Activated CD4-positive, alpha-beta T cell treated with anti-CD3 and anti-CD28 coated beads, Interleukin-2, Interleukin-6, amounts not matched to agents 100 ng/mL and 50 ng/mL, durations not matched to agents 16 hours and 8 hours (primary cell): ENCODE data around the gene PRLR.
"Not testable (repeated sequence)": the region's sequence is repeated elsewhere in the genome, so short reads cannot be mapped to it uniquely, and the experiment has no call there.

Experiments used
- DNase-seq: peaks from one replicate; pipeline ENCODE4 v3.0.0-alpha.2; 2020

Gene PRLR

DNA sequence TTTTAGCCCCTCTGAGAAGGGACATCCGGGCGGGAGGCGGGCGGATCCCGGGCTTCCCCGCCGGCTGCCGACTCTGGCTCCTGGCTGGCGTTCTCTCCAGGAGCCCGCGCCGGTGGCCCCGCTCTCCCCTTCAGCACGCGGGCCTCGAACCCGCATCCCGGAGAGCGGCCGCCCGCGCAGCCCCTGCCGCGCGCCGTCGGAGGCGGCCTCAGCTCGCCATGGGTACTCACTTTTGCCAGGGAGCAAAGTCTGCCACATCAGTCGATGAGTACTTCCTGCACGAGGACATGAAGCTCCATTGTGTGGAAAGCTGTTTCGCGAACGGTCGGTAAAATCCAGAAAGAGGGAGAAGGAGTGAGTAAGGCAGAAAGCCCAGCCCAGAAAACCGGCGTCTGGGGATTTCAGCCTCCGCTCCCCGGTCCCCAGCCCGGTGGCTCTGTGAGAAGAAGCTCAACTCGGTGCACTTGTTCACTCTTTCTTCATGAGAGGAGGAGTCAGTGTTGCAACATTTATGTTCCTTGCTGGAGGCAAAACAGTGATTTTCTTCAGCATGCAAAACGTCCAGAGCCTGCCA, at the start of gene PRLR:
PRLR (minus strand) TSS at position 450 of the 574 bp plus-strand sequence. CDS start 140,867 bp downstream, outside the sequence.
- no peak for DNase-seq

DNA sequence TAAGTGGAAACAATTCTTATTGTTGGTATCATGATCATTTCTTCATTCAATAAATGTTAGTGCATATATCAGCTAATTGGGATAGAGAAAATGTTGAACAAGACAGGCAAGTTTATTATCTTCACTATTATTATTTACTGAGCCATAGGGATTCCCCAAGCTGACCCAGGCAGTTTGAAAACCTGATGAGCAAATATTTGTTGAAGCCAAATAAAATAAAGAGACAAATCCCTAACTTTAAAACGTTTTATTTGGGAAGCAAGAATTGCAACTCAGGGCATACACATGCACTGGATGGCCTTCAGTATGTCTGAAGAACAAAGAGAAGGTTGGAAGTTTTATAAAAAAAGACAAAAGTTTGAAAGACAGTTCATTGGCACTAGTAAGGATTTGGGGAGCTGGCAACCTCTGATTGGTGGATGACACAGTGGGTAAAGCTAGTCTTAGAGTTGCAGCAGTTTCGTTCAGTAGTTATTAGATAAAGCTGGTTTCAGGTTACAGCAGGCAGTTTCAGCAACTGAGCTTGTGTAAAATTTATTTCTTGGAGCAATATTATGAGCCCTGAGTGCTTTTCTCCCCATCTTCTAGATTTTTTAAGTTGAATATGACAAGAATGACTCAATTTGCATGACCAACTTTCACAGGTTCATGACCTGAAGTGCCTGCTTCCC, 44.7 kb upstream of the PRLR start:
- no peak for DNase-seq

DNA sequence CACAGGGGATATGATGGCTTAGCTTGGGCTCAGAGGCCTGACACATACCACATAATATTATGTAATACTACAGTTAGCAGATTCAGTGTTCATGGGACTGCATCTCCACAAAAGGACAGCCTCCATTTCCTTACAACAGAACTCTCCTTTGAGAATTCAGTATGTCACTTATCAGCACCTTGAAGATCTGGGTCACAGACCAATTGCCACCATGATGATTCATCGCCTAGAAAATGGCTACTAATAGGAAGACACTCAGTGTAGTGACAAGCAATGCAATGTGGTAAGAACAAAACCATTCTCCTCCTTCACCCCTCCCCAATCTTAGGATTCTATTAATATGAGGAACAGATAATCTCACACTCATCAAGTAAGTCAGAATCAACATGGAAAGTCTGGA, 38.7 kb upstream of the PRLR start:
- no peak for DNase-seq

DNA sequence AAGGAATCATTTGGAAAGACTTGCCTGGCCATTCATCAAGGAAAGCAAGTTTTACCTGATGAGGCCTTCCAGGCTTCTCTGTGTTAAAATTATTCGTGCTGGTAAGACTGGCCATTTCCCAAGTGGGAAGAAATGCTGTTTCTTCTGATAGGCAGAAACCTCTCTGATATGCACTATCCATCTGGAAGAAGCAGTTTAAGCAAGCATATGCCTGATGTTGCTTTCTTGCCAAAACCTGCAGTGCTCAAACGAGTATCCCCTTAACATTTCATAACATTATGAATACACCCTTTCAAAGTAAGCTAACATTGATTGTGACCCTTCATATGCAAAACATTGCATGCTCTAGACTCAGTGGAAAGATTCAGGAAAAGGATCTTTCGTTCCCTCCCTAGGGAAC, 36.0 kb upstream of the PRLR start:
- DNase-seq: no peak

DNA sequence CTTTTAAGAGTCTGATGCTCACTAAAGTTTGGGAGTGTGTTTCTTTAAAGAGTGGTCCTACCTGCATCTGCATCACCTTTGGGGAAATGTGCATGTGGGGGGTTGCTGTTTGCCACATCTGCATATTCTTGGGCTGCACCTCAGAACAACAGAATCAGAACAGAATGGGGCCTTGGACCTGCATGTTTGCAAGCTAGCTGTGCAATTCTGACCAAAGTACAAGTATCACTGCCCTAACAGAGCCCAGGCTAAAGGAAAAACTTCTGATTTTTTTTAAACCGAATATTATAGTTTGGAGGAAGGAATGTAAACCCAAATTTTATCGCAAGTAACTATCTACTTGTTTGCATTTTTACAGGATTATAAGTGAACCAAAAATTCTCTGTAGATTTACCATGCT, 34.2 kb upstream of the PRLR start:
- no peak for DNase-seq

DNA sequence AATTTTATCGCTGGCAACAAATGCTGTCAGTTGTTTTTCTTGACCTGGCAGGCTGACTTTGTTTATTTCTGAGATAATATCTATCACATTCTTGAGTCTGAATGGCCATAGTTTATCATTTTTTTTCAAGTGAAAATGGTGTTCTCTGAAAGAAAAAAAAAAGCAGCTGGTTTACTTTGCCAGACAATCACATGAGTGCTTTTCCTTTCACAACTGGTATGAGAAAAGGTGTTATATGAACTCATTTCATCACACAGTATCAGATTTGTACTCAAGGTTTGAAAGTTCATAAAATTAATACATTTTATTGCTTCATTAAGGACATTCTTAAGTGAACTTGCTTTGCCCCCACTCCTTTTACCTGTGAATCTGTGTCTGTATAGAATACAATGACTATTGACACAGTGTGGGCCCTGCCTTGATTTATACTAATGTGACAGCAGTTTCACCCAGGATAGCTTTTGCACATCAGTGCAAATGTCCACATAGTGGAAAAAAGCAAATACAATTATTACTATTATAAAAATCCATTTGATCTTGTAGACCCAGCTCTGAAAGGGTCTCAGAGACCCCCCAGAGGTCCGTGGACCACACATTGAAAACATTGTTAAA, 33.1 kb upstream of the PRLR start:
- DNase-seq: no peak

DNA sequence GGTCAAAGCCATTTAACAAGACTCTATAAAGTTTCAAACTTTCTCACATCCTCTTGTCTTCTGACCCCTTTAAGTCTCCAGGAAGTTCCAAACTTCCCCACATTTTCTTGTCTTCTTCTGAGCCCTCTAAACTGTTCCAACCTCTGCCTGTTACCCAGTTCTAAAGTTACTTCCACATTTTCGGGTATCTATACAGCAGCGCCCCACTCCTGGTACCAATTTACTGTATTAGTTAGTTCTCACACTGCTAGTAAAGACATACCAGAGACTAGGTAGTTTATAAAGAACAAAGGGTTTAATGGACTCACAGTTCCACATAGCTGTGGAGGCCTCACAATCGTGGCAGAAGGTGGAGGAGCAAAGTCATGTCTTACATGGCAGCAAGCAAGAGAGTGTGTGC, 23.3 kb upstream of the PRLR start:
- no peak for DNase-seq

DNA sequence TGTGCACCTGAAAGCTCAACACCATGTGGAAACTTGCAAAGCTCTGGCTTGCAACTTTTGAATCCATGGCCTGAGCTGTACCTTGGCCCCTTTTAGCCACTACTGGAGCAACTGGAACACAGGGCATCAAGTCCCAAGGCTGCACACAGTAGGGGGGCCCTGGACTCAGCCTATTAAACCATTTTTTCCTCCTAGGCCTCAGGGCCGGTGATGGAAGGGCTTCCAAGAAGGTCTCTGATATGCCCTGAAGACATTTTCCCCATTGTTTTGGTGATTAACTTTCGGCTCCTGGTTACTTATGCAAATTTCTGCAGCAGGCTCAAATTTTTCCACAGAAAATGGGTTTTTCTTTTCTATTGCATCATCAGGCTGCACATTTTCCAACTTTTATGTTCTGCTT, 22.7 kb upstream of the PRLR start:
- no peak for DNase-seq

DNA sequence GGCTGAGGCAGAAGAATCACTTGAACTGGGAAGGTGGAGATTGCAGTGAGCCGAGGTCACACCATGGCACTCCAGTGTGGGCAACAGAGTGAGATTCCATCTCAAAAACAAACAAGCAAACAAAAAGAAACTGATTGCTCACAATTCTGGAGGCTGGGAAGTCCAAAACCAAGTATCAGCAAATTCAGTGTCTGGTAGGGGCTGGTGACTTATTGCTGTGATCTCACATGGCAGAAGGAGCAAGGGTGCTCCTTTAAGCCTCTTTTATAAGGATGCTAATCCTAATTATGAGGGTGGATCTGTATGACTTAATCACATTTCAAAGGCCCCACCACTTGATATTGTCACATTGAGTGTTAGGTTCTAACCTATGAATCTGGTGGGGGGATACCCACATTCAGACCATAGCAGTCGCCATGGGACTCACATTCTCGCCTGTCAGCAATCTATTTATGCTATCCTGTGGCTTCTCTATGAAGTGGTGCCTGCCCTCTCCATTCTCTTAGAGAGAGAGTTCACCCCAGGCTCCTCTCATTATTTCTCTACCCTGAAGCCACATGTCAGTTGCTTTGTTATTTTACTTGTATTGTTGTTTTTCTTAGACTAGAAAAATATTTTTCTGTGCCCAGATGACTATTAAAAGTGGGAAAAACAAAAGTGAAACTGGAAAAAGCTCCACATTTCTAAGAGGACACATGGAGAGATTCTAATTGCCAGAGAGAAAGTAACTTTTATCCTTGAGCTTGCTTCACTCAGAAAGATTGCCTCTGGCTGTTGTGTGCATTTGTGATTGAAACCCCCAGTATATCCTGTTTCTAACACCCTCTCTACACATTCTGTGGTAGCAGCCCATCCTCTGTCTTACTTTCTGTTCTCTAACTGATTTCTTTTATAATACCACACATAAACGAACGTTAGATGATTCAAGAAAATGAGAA, 18.8 kb upstream of the PRLR start:
- DNase-seq: no peak

DNA sequence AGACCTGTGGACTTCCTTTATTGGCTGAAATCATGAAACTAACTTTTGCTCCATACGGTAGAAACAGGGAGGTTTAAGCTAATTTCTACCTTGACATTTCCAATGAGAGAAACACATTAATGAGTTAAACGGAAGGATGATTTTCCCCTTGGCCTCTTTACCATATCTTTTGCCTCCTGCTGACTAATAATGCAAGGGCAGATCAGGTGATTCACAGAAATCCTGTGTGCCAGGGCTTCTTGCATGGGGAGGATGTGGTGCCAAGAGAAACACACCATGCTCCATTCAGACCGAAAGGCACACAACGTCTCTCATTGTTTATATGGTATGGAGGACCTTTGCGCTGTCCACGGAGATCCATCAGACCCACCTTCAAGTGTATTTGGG, 17.4 kb upstream of the PRLR start:
- DNase-seq: peak; percentile 49

DNA sequence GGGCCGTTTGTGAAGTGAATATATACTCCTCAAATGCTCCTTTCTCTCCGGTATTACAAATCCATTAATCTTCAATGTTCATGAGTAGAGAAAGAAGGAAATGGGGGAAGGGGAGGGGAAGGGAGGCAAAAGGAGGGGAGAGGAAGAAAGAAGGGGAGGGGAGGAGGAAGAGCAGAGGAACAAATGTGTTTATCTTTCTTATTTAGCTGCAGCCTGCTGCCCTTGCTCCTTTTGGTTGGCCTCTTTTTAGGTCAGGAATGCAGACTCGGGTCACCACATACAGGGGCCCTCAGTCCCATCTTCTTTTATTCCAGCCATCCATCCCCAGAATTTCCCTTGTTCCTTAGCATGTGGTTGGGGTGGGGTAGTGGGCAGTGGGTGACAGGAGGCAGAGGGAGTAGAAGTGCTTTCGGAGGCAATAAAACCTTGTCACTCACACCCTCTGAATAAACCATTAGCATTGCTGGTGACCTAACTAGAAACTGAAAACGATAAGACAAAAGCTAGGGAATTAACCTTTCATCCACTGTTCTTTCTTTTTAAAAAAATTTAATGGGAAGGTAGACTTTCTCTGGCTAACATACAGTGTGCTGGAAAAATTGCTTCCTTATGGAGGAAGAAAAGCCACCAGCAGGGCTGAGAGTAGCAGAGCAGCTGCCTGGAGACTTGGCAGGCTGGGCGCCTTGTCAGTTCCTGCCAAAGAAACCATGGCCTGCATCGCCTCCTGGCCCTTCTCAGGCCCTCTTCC, 16.8 kb upstream of the PRLR start:
- DNase-seq: peak; percentile 2

DNA sequence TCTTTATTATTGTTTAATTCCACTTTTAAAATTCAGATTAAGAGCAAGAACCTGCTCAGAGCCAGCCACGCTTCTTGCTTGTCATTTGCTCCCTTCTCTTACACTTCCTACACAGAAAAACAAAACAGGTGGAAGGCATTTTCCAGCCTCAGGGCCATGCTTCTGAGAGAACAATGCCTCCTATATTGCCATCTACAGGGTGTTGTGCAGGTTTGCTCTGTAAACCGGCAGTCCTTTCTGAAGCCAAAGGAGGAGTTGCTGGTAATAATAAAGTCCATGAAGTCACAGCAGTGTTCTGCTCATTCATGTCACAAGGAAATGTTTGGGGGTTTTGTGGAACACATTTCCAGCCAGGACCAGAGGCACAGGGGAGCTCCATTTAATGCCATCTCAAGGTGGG, 16.1 kb upstream of the PRLR start:
- DNase-seq: no peak

DNA sequence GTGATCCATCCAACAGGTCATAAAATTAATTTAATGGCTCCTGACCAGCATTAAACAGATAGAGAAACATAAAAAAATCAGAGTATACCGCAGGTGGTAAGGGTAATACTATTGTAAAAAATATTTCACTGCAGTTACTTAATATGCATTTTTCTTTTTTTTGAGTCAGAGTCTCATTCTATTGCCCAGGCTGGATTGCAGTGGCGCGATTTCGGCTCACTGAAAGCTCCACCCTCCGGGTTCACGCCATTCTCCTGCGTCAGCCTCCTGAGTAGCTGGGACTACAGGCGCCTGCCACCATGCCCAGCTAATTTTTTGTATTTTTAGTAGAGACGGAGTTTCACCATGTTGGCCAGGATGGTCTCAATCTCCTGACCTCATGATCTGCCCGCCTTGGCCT, 15.1 kb upstream of the PRLR start:
- not testable (repeated sequence) for DNase-seq

DNA sequence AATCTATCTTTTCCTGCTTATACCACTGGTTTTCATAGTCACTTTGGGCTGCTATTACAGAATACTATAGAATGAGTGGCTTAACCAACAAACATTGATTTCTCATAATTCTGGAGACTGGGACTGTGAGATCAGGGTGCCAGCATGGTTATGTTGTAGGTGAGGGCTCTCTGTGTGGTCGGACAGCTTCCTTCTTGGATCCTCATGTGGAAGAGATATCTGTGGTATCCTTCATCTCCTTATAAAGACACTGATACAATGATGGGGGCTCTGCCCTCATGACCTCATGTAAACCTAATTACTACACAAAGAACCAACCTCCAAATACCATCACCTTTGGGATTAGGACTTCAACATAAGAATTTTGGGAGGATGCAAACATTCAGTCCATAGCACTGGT, 13.9 kb upstream of the PRLR start:
- DNase-seq: no peak

DNA sequence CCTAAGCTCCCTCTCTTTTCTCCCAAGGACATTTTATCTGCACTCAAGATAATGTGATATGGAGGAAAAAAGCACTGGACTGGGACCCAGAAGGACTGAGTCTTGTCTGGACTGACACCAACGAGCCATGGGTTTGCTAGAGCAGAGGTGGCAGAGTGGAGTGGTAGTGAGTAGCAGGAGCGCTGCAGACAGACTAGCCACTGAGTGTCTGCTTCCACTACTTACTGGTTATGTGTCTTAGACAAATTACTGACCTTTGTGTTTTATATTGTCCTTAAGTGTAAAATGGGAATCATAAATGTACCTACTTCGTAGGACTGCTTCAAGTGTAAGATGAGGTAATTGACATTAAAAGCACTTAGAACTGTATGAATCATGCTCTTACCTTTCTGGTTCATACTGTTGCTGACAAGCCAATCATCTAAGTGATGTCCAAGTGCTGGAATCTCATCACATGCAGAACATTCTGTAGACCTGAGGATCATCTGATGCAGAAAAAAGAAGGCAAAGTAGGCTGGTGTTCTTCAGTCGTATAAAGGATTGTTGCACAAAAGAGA, 12.5 kb upstream of the PRLR start:
- no peak for DNase-seq

DNA sequence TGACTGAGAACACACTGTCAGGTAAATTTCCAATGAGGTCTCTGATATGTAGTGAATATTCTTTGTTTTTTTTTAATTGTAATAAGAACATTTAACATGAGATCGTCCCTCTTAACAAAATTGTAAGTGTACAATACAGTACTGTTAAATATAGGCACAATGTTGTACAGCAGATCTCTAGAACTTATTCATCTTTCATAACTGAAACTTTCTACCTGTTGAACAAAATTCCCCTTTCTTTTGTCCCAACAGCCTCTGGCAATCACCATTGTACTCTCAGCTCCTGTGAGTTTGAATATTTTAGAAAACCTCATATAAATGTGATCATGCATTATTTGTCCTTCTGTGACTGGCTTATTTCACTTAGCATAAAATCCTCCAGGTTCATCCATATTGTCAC, 10.6 kb upstream of the PRLR start:
- no peak for DNase-seq

DNA sequence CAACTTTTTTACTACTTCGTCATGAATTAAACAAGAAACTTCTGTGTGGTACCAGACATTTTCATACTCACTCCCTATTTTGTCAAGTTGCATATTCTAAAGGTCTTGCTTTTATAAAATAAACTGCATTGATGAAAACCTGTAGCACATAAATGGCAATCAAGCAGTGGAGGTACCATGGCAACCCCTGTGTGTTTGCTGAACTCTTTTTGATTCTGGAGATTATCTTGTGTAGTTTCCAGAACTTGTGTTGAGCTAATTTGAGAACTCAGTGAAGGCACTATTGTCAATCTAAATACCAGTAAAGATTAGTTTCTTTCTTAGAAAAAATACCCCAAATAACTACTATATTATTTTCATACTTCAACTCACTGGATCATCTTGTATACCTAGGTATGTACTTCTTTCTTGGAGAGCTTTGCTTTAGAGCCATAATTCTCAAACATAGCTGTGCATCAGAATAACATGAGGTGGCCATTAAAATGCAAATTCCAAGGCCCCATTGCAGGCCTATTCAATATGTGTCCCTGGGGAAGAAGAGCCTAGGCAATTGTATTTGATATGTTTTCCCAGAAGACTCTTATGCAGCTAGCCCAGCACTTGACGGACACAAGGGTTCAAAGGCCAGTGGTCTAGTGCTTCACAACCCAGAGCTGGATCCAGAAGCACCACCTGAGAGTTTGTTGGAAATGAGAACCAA, 9.8 kb upstream of the PRLR start:
- DNase-seq: no peak

DNA sequence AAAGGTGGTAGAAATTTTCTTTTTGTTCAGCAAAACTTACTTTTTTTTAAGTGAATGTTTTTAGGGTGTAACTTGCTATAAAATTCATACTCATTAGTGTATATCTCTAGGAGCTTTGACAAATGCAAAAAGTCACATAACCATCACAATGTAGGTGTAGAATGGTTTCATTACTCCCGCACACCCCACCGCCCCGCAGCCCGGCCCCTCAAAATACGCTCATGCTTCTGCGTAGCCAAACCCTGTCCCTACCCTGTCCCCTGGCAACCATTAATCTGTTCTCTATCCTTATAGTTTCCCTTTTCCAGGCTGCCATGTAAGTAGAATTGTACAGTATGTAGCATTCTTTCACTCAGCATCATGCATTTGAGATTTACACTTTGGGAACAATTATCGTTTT, 9.2 kb upstream of the PRLR start:
- no peak for DNase-seq

DNA sequence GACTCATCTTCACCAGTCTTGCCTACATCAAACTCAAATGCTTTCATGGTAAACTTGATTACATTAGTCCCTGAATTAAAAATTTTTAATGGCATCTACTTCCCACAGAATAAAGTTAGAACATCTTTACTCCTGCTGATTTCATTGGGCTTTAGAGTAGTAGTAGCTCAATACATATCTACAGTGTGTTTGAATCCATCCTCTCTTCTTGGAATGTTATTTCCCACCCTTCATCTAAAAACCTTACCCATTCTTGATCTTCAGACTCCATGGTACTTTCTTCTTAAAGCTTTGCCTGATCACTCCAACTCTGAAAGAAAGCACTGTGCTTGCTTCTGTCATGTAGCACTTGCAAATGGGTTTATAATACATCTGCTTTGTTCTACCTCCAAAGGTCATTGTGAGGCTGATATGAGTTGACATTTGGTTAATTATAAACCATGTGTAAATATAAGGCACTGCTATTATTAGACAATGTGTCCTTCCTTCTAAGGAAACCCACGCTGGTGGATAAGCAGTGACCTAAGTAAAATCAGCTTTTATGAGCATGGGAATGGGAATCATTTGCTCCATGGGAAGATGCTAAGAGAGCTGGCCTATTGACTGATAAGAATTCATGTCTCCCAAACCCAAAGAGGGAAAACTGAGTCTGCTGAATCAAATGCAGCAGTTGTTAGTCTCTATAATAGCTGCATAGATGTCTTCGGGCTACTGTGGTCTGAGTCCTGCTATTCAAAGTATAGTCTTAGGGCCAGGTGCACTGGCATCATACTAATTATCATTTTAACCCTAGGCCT, 7.5 kb upstream of the PRLR start:
- DNase-seq: no peak

DNA sequence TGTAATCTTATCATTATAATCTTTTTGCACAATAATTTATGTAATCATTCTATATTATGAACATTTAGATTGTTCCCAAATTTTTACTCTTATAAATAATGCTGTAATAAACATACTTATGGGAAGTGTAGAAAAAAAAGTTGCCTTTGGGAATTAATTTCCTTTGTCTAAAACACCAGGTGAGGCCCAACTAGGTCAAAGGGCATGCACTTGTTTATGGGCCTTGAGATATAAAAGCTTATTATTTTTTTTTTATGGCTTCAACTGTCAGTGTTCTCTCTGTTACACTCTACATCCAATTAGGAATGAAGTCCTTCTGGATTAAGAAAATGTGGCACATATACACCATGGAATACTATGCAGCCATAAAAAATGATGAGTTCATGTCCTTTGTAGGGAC, 6.5 kb upstream of the PRLR start:
- DNase-seq: no peak

DNA sequence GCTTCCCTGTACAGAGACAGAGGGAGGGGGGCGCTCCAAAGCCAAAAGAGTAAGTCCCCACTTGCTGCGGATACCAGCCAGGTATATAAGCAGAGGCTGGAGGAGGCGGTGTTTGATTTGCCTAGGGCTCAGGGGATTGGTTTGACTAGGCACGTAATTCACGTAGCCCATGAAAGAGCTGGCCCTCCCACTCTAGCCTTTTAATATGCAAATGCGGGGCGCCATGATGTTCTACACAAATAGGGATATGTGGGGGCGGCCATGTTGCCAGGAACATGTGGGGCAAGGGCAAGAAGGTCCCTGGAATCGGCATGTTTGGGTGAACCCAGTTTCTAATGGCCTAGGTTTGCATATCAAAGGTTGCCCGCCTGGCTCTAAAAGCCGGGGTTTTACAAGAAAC, 3.3 kb upstream of the PRLR start:
- DNase-seq: no peak
